Fibroblast of lung (primary cell): ENCODE results near the gene MEF2D. TPM values are rescaled to one million over a fixed set of nuclear protein-coding genes. Genes with fewer than 3 reads are reported as not detected.

ENCODE experiments used
- DNase-seq, 2 donors: peaks; one replicate each; pipeline versions ENCODE4 v3.0.0 to v3.0.0-alpha.2; 2010; ENCODE audit warnings: low read depth in 2 of 2
- H2AFZ ChIP-seq: 2 replicates; pipeline ENCODE4 v1.5.1; 2012; ENCODE audit warnings: low read length, control low read depth, inconsistent platforms
- H3K27ac ChIP-seq: 2 replicates; pipeline ENCODE4 v1.5.1; 2011; ENCODE audit warnings: low read length, control low read depth; ENCODE audit not compliant: insufficient read depth
- H3K27me3 ChIP-seq: 2 replicates; pipeline ENCODE4 v1.5.1; 2011; ENCODE audit warnings: mild to moderate bottlenecking, low read length; ENCODE audit not compliant: control insufficient read depth, insufficient read depth
- H3K36me3 ChIP-seq: 2 replicates; pipeline ENCODE4 v1.5.1; 2011; ENCODE audit warnings: low read length; ENCODE audit not compliant: control insufficient read depth, insufficient read depth
- H3K4me1 ChIP-seq: 2 replicates; pipeline ENCODE4 v1.5.1; 2011; ENCODE audit warnings: low read length; ENCODE audit not compliant: control insufficient read depth, insufficient read depth; ENCODE audit errors: extremely low read depth
- H3K4me2 ChIP-seq: 2 replicates; pipeline ENCODE4 v1.5.1; 2011; ENCODE audit warnings: low read length, control low read depth; ENCODE audit not compliant: insufficient read depth; ENCODE audit errors: extremely low read depth
- H3K4me3 ChIP-seq, 4 experiments: fragments of 200-600 bp in 1 of 4; sonication (generic) in 1 of 4; replicated peaks in 1 of 4; 2 replicates each; pipeline ENCODE4 v1.5.1; 2011 to 2016; ENCODE audit warnings: low read length in 4 of 4, low read depth in 3 of 4, mild to moderate bottlenecking in 3 of 4, control low read depth in 2 of 4, inconsistent platforms in 1 of 4, mixed read lengths in 1 of 4; ENCODE audit not compliant: insufficient read depth in 1 of 4; ENCODE audit errors: control extremely low read depth in 1 of 4
- H3K79me2 ChIP-seq: 2 replicates; pipeline ENCODE4 v1.5.1; 2012; ENCODE audit warnings: mild to moderate bottlenecking, low read length, inconsistent platforms; ENCODE audit not compliant: control insufficient read depth, insufficient read depth
- H3K9ac ChIP-seq: 2 replicates; pipeline ENCODE4 v1.5.1; 2011; ENCODE audit warnings: mild to moderate bottlenecking, low read length, control low read depth; ENCODE audit not compliant: insufficient read depth
- H3K9me3 ChIP-seq: 2 replicates; pipeline ENCODE4 v1.5.1; 2012; ENCODE audit warnings: low read depth, low read length; ENCODE audit not compliant: control insufficient read depth, insufficient read depth
- H4K20me1 ChIP-seq: 2 replicates; pipeline ENCODE4 v1.5.1; 2011; ENCODE audit warnings: low read length; ENCODE audit not compliant: control insufficient read depth, insufficient read depth; ENCODE audit errors: extremely low read depth
- EZH2 ChIP-seq: IDR thresholded peaks from 2 replicates; pipeline ENCODE4 v1.5.1; 2012; ENCODE audit warnings: low read length, control low read depth, mild to moderate bottlenecking; ENCODE audit errors: missing control alignments
- polyA plus RNA-seq, 2 donors: library from polyadenylated mRNA; depleted of rRNA in 1 of 2; stranded (reverse) in 1 of 2; unstranded in 1 of 2; fragments of >200 nt; gene quantifications; 2 replicates each; pipeline ENCODE4 v1.2.1, GENCODE V29; 2011 to 2012; ENCODE audit warnings: missing spikeins in 1 of 2
- total RNA-seq: library from RNA; depleted of rRNA; stranded (reverse); fragments of >200 nt; gene quantifications from 2 replicates; pipeline ENCODE4 v1.2.1, GENCODE V29; 2014
- TF ChIP-seq, protein P1 (sequence below), 2 donors: IDR thresholded peaks in 1 of 2; conservative IDR thresholded peaks in 1 of 2; 1 replicate in 1 of 2; 2 replicates in 1 of 2; pipeline ENCODE4 v1.5.1; 2011 to 2012; ENCODE audit warnings: low read length in 2 of 2, control low read depth in 1 of 2, inconsistent platforms in 1 of 2, low read depth in 1 of 2, mild to moderate bottlenecking in 1 of 2

MEF2D gene
- total and polyA plus RNA-seq, 2 donors (not counting 1 experiment from before 2014, with no cell fraction given) = 9.9 to 12.7 TPM

DNA sequence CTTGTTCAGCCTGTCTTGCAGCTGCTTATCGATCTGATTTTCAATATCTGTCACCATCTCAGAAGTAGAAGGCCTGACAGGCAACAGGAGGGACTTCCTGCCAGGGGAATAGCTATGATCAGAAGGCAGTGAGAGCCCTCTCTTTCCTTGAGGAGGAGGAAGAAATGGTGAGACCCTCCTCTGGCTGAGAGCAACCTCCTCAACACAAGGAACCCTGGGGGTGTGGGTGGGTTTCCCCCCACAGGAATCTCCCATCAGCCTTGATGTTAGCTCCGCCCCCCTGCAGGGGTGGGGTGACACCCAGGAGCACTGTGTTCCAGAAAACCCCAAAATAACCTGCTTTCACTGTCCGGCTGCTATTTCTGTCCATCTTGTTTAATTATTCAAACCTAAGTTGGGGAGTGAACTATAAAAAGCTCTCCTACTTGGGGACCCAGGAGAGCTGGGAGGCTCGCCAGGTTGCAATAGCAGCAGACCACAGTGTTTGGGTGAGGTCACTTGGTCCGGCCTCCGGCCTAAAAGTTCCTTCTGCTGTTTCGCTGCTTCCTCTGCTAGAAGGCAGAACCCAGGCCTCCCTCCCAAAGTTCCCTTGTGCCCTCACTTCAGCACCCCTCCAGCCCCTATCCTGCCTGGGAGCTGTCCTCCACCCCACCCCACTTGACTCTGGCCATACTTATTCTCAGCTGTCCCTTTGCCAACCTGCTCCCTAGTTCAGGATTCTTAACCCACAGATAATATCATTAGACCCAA lies 7.8 kb upstream of the MEF2D start:
- Histone ChIP-seq H3K4me2 (peak overlapping the region; percentile 30), H3K9me3 (no peaks in the 10 kb centered on the region), H3K27me3 (no peaks in the 10 kb centered on the region), H3K4me1 (peaks cover 34% of the 10 kb centered on the region), H2AFZ (peak overlapping the region; percentile 21), H3K27ac (peak overlapping the region; percentile 68), H4K20me1 (no peaks in the 10 kb centered on the region), H3K36me3 (no peaks in the 10 kb centered on the region), H3K9ac (peak overlapping the region; percentile 36), H3K79me2 (no peaks in the 10 kb centered on the region), H3K4me3 (no peak overlapping the region)
- TF ChIP-seq, protein P1, sequence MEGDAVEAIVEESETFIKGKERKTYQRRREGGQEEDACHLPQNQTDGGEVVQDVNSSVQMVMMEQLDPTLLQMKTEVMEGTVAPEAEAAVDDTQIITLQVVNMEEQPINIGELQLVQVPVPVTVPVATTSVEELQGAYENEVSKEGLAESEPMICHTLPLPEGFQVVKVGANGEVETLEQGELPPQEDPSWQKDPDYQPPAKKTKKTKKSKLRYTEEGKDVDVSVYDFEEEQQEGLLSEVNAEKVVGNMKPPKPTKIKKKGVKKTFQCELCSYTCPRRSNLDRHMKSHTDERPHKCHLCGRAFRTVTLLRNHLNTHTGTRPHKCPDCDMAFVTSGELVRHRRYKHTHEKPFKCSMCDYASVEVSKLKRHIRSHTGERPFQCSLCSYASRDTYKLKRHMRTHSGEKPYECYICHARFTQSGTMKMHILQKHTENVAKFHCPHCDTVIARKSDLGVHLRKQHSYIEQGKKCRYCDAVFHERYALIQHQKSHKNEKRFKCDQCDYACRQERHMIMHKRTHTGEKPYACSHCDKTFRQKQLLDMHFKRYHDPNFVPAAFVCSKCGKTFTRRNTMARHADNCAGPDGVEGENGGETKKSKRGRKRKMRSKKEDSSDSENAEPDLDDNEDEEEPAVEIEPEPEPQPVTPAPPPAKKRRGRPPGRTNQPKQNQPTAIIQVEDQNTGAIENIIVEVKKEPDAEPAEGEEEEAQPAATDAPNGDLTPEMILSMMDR (conservative IDR thresholded peaks at IDR 0.05 in 1 of 2, IDR thresholded peaks at IDR 0.05 in 1 of 2; ENCODE audit: low read depth in 1 of 2, low read length in 2 of 2) = no peak
- TF ChIP-seq EZH2 = no peak
- DNase-seq = peak; percentile 76 to 80

DNA sequence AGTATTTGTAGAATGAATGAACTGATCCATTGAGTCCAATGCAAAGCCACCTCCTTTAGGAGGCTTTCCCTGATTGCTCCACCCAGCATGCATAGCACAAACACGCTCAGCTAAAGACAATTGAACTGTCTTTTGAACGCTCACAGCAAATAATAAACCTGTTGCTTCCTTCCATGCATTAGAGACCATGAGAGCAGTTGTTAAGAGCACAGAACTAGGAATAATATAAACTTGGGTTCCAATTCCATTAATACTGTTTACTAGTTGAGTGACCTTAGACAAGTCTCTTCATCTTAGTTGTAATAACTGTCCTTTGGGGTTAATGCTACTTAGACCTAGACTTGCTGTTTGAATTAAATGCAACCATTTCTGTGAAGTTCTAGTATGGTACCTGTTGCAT lies 5.9 kb upstream of the MEF2D start:
- no peaks in the 10 kb centered on the region for H3K79me2 ChIP-seq
- H3K9me3 ChIP-seq = no peaks in the 10 kb centered on the region
- no peak overlapping the region for H3K4me2 ChIP-seq
- H4K20me1 ChIP-seq = no peaks in the 10 kb centered on the region
- no peaks in the 10 kb centered on the region for H3K36me3 ChIP-seq
- TF ChIP-seq EZH2 = no peak
- TF ChIP-seq, protein P1 (conservative IDR thresholded peaks at IDR 0.05 in 1 of 2, IDR thresholded peaks at IDR 0.05 in 1 of 2; ENCODE audit: low read depth in 1 of 2, low read length in 2 of 2) = no peak
- peaks cover 50% of the 10 kb centered on the region for H3K4me1 ChIP-seq
- H3K27me3 ChIP-seq = no peaks in the 10 kb centered on the region
- DNase-seq = no peak
- no peak overlapping the region for H3K9ac ChIP-seq
- no peak overlapping the region for H2AFZ ChIP-seq
- H3K4me3 ChIP-seq = no peak overlapping the region
- no peak overlapping the region for H3K27ac ChIP-seq

DNA sequence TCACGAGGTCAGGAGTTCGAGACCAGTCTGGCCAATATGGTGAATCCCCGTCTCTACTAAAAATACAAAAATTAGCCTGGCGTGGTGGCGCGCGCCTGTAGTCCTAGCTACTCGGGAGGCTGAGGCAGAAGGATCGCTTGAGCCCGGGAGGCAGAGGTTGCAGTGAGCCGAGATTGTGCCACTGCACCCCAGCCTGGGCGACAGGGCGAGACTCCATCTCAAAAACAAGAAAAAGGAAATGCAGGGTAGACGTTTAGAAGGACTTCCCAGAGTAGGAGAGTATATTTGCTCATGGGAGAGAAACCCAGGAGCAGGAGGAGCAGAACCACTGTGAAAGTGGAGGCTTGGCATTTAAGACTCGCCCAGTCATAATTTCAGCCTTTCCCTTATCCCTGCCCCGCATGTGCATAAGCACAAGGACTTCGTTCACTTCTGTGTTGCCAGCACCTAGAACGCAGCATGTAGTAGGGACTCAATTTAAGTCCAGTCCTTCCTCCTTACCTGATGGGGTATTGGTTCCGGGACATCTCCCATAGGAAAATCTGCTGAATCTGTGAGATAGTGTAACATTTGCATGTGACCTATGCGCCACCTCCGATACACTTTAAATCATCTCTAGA lies 5.2 kb upstream of the MEF2D start:
- Histone ChIP-seq H3K79me2 (no peaks in the 10 kb centered on the region), H3K9ac (no peak overlapping the region), H4K20me1 (no peaks in the 10 kb centered on the region), H3K27me3 (no peaks in the 10 kb centered on the region), H3K27ac (peak overlapping the region; percentile 100), H3K4me2 (no peak overlapping the region), H3K9me3 (no peaks in the 10 kb centered on the region), H3K36me3 (no peaks in the 10 kb centered on the region), H3K4me3 (no peak overlapping the region), H3K4me1 (peaks cover 47% of the 10 kb centered on the region), H2AFZ (no peak overlapping the region)
- no peak for DNase-seq
- no peak for TF ChIP-seq EZH2
- TF ChIP-seq, protein P1 (conservative IDR thresholded peaks at IDR 0.05 in 1 of 2, IDR thresholded peaks at IDR 0.05 in 1 of 2; ENCODE audit: low read depth in 1 of 2, low read length in 2 of 2) = no peak
